ENCODE data around the gene PPP6R2. TPM values are rescaled to one million over a fixed set of nuclear protein-coding genes. Genes with fewer than 3 reads are reported as not detected.
A peak's percentile ranks its signal among the peaks of the same experiment; 100 is the strongest.

PPP6R2 gene
- total and polyA plus RNA-seq, 10 donors, result 23.6 to 76.2 (median 62.1) TPM

DNA sequence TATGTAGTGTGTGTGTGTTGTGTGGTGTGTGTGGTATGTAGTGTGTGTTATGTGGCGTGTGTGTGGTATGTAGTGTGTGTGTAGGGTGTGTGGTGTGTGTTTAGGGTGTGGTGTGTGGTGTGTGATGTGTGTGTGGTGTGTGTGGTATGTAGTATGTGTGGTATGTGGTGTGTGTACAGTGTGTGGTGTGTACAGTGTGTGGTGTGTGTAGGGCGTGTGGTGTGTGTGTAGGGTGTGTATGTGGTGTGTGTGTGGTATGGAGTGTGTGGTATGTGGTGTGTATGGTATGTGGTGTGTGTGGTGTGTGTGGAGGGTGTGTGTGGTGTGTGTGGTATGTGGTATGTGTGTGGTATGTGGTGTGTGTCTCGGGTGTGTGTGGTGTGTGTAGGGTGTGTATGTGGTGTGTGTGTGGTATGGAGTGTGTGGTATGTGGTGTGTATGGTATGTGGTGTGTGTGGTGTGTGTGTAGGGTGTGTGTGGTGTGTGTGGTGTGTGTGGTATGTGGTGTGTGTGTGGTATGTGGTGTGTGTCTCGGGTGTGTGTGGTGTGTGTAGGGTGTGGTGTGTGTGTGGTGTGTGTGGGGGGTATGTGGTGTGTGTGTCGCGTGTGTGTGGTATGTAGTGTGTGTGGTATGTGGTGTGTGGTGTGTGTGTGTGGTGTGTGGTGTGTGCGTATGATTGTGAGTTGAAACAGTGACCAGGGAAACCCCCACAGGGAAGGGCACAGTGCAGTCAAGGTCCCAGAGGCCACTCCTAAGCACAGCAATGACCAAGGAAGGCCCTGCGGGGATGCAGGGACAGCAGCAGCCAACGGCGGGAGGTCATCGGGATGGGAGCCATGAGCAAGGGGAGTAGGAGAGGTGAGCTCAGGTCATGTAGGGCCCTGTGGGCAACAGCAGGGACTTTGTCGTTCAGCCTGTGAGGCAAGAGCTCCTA, 2.9 kb upstream of the PPP6R2 start:
- no peak for DNase-seq
- H3K4me3 ChIP-seq, result no peak overlapping the region
- H3K27me3 ChIP-seq (replicated peaks in 1 of 7), result no peaks in the 10 kb centered on the region
- intact Hi-C loops (cut with DNase I; ENCODE audit: low total_unique reads), result loop anchor here (5.0 to 10.0 kb wide), 2 partner anchors 88 to 135 kb away; partner anchors contain the start of genes HDAC10 and SBF1
- H3K36me3 ChIP-seq, result no peaks in the 10 kb centered on the region
- H3K27ac ChIP-seq, result no peak overlapping the region
- TF ChIP-seq POLR2A (IDR thresholded peaks at IDR 0.05) (no peak), POLR2AphosphoS5 (IDR thresholded peaks at IDR 0.05) (no peak)
- TF ChIP-seq, protein P1, sequence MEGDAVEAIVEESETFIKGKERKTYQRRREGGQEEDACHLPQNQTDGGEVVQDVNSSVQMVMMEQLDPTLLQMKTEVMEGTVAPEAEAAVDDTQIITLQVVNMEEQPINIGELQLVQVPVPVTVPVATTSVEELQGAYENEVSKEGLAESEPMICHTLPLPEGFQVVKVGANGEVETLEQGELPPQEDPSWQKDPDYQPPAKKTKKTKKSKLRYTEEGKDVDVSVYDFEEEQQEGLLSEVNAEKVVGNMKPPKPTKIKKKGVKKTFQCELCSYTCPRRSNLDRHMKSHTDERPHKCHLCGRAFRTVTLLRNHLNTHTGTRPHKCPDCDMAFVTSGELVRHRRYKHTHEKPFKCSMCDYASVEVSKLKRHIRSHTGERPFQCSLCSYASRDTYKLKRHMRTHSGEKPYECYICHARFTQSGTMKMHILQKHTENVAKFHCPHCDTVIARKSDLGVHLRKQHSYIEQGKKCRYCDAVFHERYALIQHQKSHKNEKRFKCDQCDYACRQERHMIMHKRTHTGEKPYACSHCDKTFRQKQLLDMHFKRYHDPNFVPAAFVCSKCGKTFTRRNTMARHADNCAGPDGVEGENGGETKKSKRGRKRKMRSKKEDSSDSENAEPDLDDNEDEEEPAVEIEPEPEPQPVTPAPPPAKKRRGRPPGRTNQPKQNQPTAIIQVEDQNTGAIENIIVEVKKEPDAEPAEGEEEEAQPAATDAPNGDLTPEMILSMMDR (IDR thresholded peaks at IDR 0.05 in 8 of 11, conservative IDR thresholded peaks at IDR 0.05 in 3 of 11), result no peak
- WGBS, 5 donors, result 64 to 82% (median 75%) methylated on average over 12 of the region's 12 CpGs
- peaks cover 0 to 17% (median 12%) of the 10 kb centered on the region in 6 donors for H3K4me1 ChIP-seq
- H3K9me3 ChIP-seq, result no peaks in the 10 kb centered on the region

DNA sequence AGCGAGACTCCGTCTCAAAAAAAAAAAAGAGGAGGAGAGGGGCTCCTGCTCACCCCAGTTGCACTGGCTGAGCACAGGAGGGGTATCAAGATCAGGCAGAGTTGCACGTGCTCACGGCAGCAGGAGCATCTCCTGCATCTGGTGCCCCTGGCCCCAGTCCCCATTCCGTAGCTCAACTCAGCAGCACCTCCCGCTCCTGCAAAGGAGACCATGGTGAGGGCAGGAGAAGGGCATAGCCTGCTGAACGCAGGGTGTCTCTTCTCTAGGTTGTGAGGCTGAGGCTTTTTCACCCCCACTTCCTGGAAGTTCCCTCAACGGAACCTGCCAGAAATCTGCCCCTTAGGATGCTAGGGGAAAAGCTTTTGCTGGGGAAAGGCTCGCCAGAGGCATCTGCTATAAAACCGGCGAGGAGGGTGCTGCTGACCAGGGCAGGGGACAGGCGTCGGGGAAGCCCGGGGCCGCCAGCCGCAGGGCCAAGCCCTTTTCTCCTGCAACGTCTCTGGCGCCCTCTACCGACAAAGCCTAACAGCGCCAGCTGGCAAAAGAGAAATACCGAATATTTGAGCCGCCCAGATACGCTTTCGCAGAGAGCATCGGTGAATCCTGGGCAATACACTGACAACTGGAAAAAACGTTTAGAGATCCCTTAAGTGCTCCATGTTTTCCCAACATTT, 1.0 kb upstream of the PPP6R2 start:
- peaks cover 1 to 28% (median 20%) of the 10 kb centered on the region in 6 donors for H3K4me1 ChIP-seq
- no peaks in the 10 kb centered on the region for H3K27me3 ChIP-seq (replicated peaks in 1 of 7)
- H3K36me3 ChIP-seq, result peaks cover 0 to 8% (median 0%) of the 10 kb centered on the region in 6 donors
- H3K4me3 ChIP-seq, result peak overlapping the region; percentile 64 to 95 (median 71)
- TF ChIP-seq POLR2AphosphoS5 (IDR thresholded peaks at IDR 0.05), result peak; percentile 56 to 74 (median 57)
- no peak for TF ChIP-seq POLR2A (IDR thresholded peaks at IDR 0.05)
- TF ChIP-seq, protein P1 (IDR thresholded peaks at IDR 0.05 in 8 of 11, conservative IDR thresholded peaks at IDR 0.05 in 3 of 11), result peak; percentile 88 to 97 (median 95)
- intact Hi-C loops (cut with DNase I; ENCODE audit: low total_unique reads), result loop anchor here (5.0 to 10.0 kb wide), 2 partner anchors 90 to 133 kb away; partner anchors contain the start of genes HDAC10 and SBF1
- peak; percentile 95 for DNase-seq
- WGBS, 5 donors, result 10 to 16% (median 13%) methylated on average over 21 to 26 of the region's 26 CpGs
- peak overlapping the region; percentile 37 to 93 (median 87) for H3K27ac ChIP-seq
- H3K9me3 ChIP-seq, result no peaks in the 10 kb centered on the region

DNA sequence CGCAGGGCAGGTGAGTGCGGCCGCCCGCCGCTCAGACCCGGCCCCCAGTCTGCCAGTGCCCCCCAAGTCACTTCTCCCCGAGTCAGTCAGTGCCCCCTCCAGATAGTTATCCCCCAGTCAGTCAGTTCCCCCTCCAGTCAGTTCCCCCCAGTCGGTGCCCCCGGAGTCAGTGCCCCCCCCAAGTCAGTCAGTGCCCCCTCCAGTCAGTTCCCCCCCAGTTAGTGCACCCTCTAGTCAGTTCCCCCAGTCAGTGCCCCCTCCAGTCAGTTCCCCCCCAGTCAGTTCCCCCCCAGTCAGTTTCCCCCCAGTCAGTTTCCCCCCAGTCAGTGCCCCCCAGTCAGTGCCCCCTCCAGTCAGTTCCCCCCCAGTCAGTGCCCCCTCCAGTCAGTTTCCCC, 411 bp downstream of the PPP6R2 start:
- intact Hi-C loops (cut with DNase I; ENCODE audit: low total_unique reads), result loop anchor here (5.0 to 10.0 kb wide), 2 partner anchors 91 to 131 kb away; partner anchors contain the start of genes HDAC10 and SBF1
- no peak for DNase-seq
- TF ChIP-seq POLR2A (IDR thresholded peaks at IDR 0.05) (no peak), POLR2AphosphoS5 (IDR thresholded peaks at IDR 0.05) (no peak)
- TF ChIP-seq, protein P1 (IDR thresholded peaks at IDR 0.05 in 8 of 11, conservative IDR thresholded peaks at IDR 0.05 in 3 of 11), result no peak
- H3K27me3 ChIP-seq (replicated peaks in 1 of 7), result no peaks in the 10 kb centered on the region
- peak overlapping the region in 7 of 8 donors; percentile 80 to 93 (median 89) for H3K27ac ChIP-seq
- 0 to 1% (median 1%) methylated on average over 1 to 9 of the region's 9 CpGs for WGBS, 5 donors
- peak overlapping the region; percentile 64 to 95 (median 71) for H3K4me3 ChIP-seq
- peaks cover 0 to 16% (median 0%) of the 10 kb centered on the region in 6 donors for H3K36me3 ChIP-seq
- no peaks in the 10 kb centered on the region for H3K9me3 ChIP-seq
- H3K4me1 ChIP-seq, result peaks cover 4 to 42% (median 32%) of the 10 kb centered on the region in 6 donors

Measured in spleen (tissue), 11 donors.